Activated B cell treated with CpG ODN at 0.5 μM for 24 hours (primary cell): Measurements from ENCODE around the gene BCAS3. TPM values are rescaled to one million over a fixed set of nuclear protein-coding genes. Genes with fewer than 3 reads are reported as not detected.

Source experiments
- ATAC-seq: fragments of 200-7000 bp; cut with Tn5 transposase; one replicate; pipeline ENCODE4 v1.10.0; 2021; ENCODE audit warnings: low read depth, mild to moderate bottlenecking, moderate library complexity
- CTCF ChIA-PET: fragments of 350-600 bp; sonication (Branson Sonifier 250); formaldehyde crosslinking; loops from one replicate; lab custom pipeline; 2021; ENCODE audit warnings: antibody characterized with exemption; lab: Charles Lee
- POLR2A ChIA-PET: fragments of 350-600 bp; sonication (Branson Sonifier 250); formaldehyde crosslinking; loops from one replicate; lab custom pipeline; 2021; ENCODE audit warnings: antibody characterized with exemption; lab: Charles Lee
- DNase-seq: peaks from one replicate; pipeline ENCODE4 v3.0.0; 2022
- H3K27ac Mint-ChIP-seq: one replicate; pipeline ENCODE4 v1.8.0; 2020; ENCODE audit warnings: mixed read lengths
- H3K27me3 Mint-ChIP-seq: one replicate; pipeline ENCODE4 v1.8.0; 2021; ENCODE audit warnings: mixed read lengths
- H3K36me3 Mint-ChIP-seq: one replicate; pipeline ENCODE4 v1.8.0; 2021; ENCODE audit warnings: low read depth, mixed read lengths
- H3K4me1 Mint-ChIP-seq: one replicate; pipeline ENCODE4 v1.8.0; 2021; ENCODE audit warnings: mixed read lengths
- H3K4me3 Mint-ChIP-seq: one replicate; pipeline ENCODE4 v1.8.0; 2020; ENCODE audit warnings: mild to moderate bottlenecking, mixed read lengths
- H3K9me3 Mint-ChIP-seq: one replicate; pipeline ENCODE4 v1.8.0; 2020; ENCODE audit warnings: mixed read lengths
- CTCF ChIP-seq: fragments of 200-600 bp; IDR thresholded peaks from one replicate; pipeline ENCODE4 v1.8.0; 2022; ENCODE audit warnings: antibody characterized with exemption, mild to moderate bottlenecking
- intact Hi-C: fragments of 100-400 bp; cut with micrococcal nuclease; formaldehyde crosslinking; loops from one replicate; pipeline ENCODE4 v1.15.1; 2024
- total RNA-seq: library from RNA; stranded (reverse); gene quantifications from 2 replicates; pipeline ENCODE4 v1.2.3, GENCODE V29; 2022

BCAS3 gene
- total RNA-seq, 1 donor from 2014 or later, result 37.5 TPM

- peaks cover 31% of the 10 kb centered on the region for H3K27me3 Mint-ChIP-seq
- TF ChIP-seq CTCF, result no peak
- ATAC-seq (no peak), DNase-seq (no peak)
- H3K4me3 Mint-ChIP-seq, result no peak overlapping the region
- no peaks in the 10 kb centered on the region for H3K36me3 Mint-ChIP-seq
- H3K9me3 Mint-ChIP-seq, result no peaks in the 10 kb centered on the region
- peaks cover 18% of the 10 kb centered on the region for H3K4me1 Mint-ChIP-seq
- intact Hi-C loops, result loop anchor here (2.0 kb wide), 1 partner anchor 13 kb away; no protein-coding TSS in a partner anchor
- ChIA-PET CTCF (interaction anchor here (1.1 to 1.2 kb wide), 2 partner anchors 13 to 69 kb away, joined by 3 to 4 read pairs; no protein-coding TSS in a partner anchor), POLR2A (no interaction called here)
- peak overlapping the region; percentile 30 for H3K27ac Mint-ChIP-seq
These were observed 717.8 kb downstream of the BCAS3 start for GRCh38 chr17:61395409-61395982.

- ATAC-seq (no peak), DNase-seq (no peak)
- peaks cover 23% of the 10 kb centered on the region for H3K4me1 Mint-ChIP-seq
- H3K27ac Mint-ChIP-seq, result no peak overlapping the region
- intact Hi-C loops, result loop anchor here (2.0 kb wide), 1 partner anchor 13 kb away; no protein-coding TSS in a partner anchor
- peaks cover 36% of the 10 kb centered on the region for H3K27me3 Mint-ChIP-seq
- H3K4me3 Mint-ChIP-seq, result no peak overlapping the region
- ChIA-PET CTCF (no interaction called here), POLR2A (no interaction called here)
- TF ChIP-seq CTCF, result no peak
- H3K9me3 Mint-ChIP-seq, result no peaks in the 10 kb centered on the region
- no peaks in the 10 kb centered on the region for H3K36me3 Mint-ChIP-seq
These were observed 718.4 kb downstream of the BCAS3 start for GRCh38 chr17:61395983-61396585.

- Mint-ChIP-seq H3K27me3 (peaks cover 41% of the 10 kb centered on the region), H3K27ac (no peak overlapping the region), H3K4me1 (peaks cover 27% of the 10 kb centered on the region), H3K36me3 (no peaks in the 10 kb centered on the region), H3K4me3 (no peak overlapping the region), H3K9me3 (no peaks in the 10 kb centered on the region)
- DNase-seq (no peak), ATAC-seq (no peak)
- ChIA-PET CTCF (no interaction called here), POLR2A (no interaction called here)
- TF ChIP-seq CTCF, result no peak
- intact Hi-C loops, result no loop called here
These were observed 719.0 kb downstream of the BCAS3 start for GRCh38 chr17:61396586-61397085.

- peak overlapping the region; percentile 44 for H3K4me3 Mint-ChIP-seq
- CTCF ChIA-PET, result interaction anchor here (1.0 kb wide), 1 partner anchor 15 kb away, joined by 3 read pairs; no protein-coding TSS in a partner anchor
These were observed 719.6 kb downstream of the BCAS3 start for GRCh38 chr17:61397086-61397842.

More at GRCh38 chr17:61397086-61397842, 719.6 kb downstream of the BCAS3 start:
- H3K9me3 Mint-ChIP-seq, result no peaks in the 10 kb centered on the region
- peaks cover 27% of the 10 kb centered on the region for H3K4me1 Mint-ChIP-seq
- DNase-seq (no peak), ATAC-seq (no peak)
- no peak overlapping the region for H3K27ac Mint-ChIP-seq
- peaks cover 42% of the 10 kb centered on the region for H3K27me3 Mint-ChIP-seq
- TF ChIP-seq CTCF, result no peak
- intact Hi-C loops, result no loop called here
- POLR2A ChIA-PET, result no interaction called here
- no peaks in the 10 kb centered on the region for H3K36me3 Mint-ChIP-seq
